ENCODE data around the gene POLE3.

Gene POLE3

GRCh38 chr9:113376634-113377567, 33.6 kb downstream of the POLE3 start, which contains the start of gene HDHD3:
Gene HDHD3, minus strand, starts transcription at chr9:113376986. Its CDS starts 2,632 bp downstream, at chr9:113374354.
- TF ChIP-seq CTCF (IDR thresholded peaks at IDR 0.05): no peak
- Histone ChIP-seq H3K4me2 (ENCODE audit: low read length) (peak within 1 kb of the TSS; percentile 84), H3K9me3 (ENCODE audit: control insufficient read depth, low read length) (no peaks in the 10 kb centered on the region), H3K36me3 (ENCODE audit: control insufficient read depth, insufficient read depth, low read length) (no peaks in the 10 kb centered on the region), H2AFZ (peak within 1 kb of the TSS; percentile 72), H3K9ac (peak within 1 kb of the TSS; percentile 69), H3K4me3 (ENCODE audit: low read depth, low read length) (peak within 1 kb of the TSS; percentile 82), H3K27me3 (ENCODE audit: control insufficient read depth, insufficient read depth, low read length) (no peaks in the 10 kb centered on the region), H3K4me1 (peaks cover 14% of the 10 kb centered on the region), H3K27ac (peak within 1 kb of the TSS; percentile 92), H3K79me2 (no peaks in the 10 kb centered on the region)

- Histone ChIP-seq H3K9me3 (ENCODE audit: control insufficient read depth, low read length) (no peaks in the 10 kb centered on the region), H2AFZ (no peak overlapping the region), H3K4me1 (peaks cover 28% of the 10 kb centered on the region), H3K4me3 (ENCODE audit: low read depth, low read length) (peak overlapping the region; percentile 82), H3K27ac (peak overlapping the region; percentile 92), H3K79me2 (no peaks in the 10 kb centered on the region), H3K27me3 (ENCODE audit: control insufficient read depth, insufficient read depth, low read length) (no peaks in the 10 kb centered on the region), H3K36me3 (ENCODE audit: control insufficient read depth, insufficient read depth, low read length) (no peaks in the 10 kb centered on the region), H3K4me2 (ENCODE audit: low read length) (peak overlapping the region; percentile 84), H3K9ac (no peak overlapping the region)
- TF ChIP-seq CTCF (IDR thresholded peaks at IDR 0.05): no peak
Measured at GRCh38 chr9:113375057-113376023, 35.1 kb downstream of the POLE3 start.

DNA sequence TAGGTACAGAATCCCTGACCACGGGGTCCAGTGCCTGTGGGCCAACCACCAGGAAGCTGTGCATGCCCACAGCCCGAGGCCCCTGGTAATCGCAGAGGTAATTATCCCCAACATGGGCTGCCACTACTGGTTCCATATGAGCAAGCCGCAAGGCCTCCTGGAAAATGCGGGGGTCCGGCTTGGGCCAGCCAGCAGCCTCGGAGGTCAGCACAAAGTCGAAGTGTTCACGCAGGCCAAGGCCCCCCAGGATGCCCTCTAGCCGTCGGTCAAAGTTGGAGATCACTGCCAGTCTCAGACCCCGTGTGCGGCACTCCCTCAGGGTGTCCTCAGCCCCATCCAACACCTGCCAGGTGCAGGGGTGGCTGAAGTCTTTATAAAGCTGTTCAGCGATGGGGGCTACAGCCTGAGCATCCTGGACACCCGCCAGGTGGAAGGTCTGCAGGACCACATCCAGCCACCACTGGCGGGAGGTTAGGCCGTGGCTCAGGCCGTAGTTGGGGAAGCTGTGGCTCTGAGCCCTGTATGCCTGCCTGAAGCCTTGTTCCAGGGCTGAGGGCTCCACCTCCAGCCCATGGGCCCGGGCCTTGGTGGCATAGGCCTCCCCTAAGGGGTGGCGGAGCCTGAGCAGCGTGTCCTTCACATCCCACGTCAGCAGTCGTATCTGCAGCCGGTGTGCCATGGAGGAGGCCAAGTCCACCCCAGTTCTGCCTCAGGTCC, 36.6 kb downstream of the POLE3 start:
- peak overlapping the region; percentile 92 for H3K27ac ChIP-seq
- no peak overlapping the region for H2AFZ ChIP-seq
- no peak overlapping the region for H3K9ac ChIP-seq

More for the DNA sequence above, 36.6 kb downstream of the POLE3 start:
- Histone ChIP-seq H3K79me2 (no peaks in the 10 kb centered on the region), H3K36me3 (ENCODE audit: control insufficient read depth, insufficient read depth, low read length) (no peaks in the 10 kb centered on the region), H3K9me3 (ENCODE audit: control insufficient read depth, low read length) (no peaks in the 10 kb centered on the region), H3K4me3 (ENCODE audit: low read depth, low read length) (peak overlapping the region; percentile 6), H3K4me1 (peaks cover 33% of the 10 kb centered on the region), H3K4me2 (ENCODE audit: low read length) (peak overlapping the region; percentile 1), H3K27me3 (ENCODE audit: control insufficient read depth, insufficient read depth, low read length) (no peaks in the 10 kb centered on the region)
- TF ChIP-seq CTCF (IDR thresholded peaks at IDR 0.05): no peak

Measured in parathyroid adenoma (tissue), 2 donors.